A172 (cell line): ENCODE results near the gene SFTPB. TPM values are rescaled to one million over a fixed set of nuclear protein-coding genes. Genes with fewer than 3 reads are reported as not detected.
"Not testable (repeated sequence)": the region's sequence is repeated elsewhere in the genome, so short reads cannot be mapped to it uniquely, and the experiment has no call there.

Experiments used
- DNase-seq: peaks from one replicate; pipeline ENCODE4 v3.0.0-alpha.2; 2015; ENCODE audit warnings: low spot score
- total RNA-seq: library from RNA; depleted of rRNA; stranded (reverse); fragments of >200 nt; shearing (Covaris generic); gene quantifications from 2 replicates; pipeline ENCODE4 v1.2.3, GENCODE V29; 2014; rRNA removed

Gene SFTPB
- total RNA-seq: not detected in 2 replicates

- no peak for DNase-seq
Observed at GRCh38 chr2:85668009-85668856, at the start of gene SFTPB. TSS of gene SFTPB (minus strand) at chr2:85668199. CDS start at chr2:85668183, 16 bp downstream.

GRCh38 chr2:85717308-85718008, 49.5 kb upstream of the SFTPB start:
- no peak for DNase-seq

- no peak for DNase-seq
Observed at GRCh38 chr2:85716346-85716914, 48.4 kb upstream of the SFTPB start.

- no peak for DNase-seq
Observed at GRCh38 chr2:85714841-85715240, 46.8 kb upstream of the SFTPB start.

GRCh38 chr2:85714421-85714820, 46.4 kb upstream of the SFTPB start:
- DNase-seq: not testable (repeated sequence)

GRCh38 chr2:85713836-85714235, 45.8 kb upstream of the SFTPB start:
- DNase-seq: no peak

- DNase-seq: no peak
Observed at GRCh38 chr2:85712849-85713612, 45.0 kb upstream of the SFTPB start.

- no peak for DNase-seq
Observed at GRCh38 chr2:85712336-85712735, 44.3 kb upstream of the SFTPB start.

GRCh38 chr2:85711578-85712060, 43.6 kb upstream of the SFTPB start:
- DNase-seq: no peak

GRCh38 chr2:85710687-85711577, 42.9 kb upstream of the SFTPB start:
- no peak for DNase-seq

GRCh38 chr2:85709401-85709811, 41.4 kb upstream of the SFTPB start:
- no peak for DNase-seq

GRCh38 chr2:85708641-85709040, 40.6 kb upstream of the SFTPB start:
- DNase-seq: no peak

- DNase-seq: peak; percentile 81
Observed at GRCh38 chr2:85707304-85707703, 39.3 kb upstream of the SFTPB start.

- no peak for DNase-seq
Observed at GRCh38 chr2:85706599-85707296, 38.7 kb upstream of the SFTPB start.

GRCh38 chr2:85706063-85706462, 38.1 kb upstream of the SFTPB start:
- DNase-seq: no peak

GRCh38 chr2:85705680-85706039, 37.7 kb upstream of the SFTPB start:
- peak; percentile 82 for DNase-seq

GRCh38 chr2:85704800-85705679, 37.0 kb upstream of the SFTPB start:
- peak; percentile 42 for DNase-seq

- no peak for DNase-seq
Observed at GRCh38 chr2:85704038-85704437, 36.0 kb upstream of the SFTPB start.

- DNase-seq: no peak
Observed at GRCh38 chr2:85703329-85703728, 35.3 kb upstream of the SFTPB start.
